Gastroesophageal sphincter (tissue), 3 donors: ENCODE measurements around the gene DIP2C.

Experiments used
- CTCF ChIP-seq, 4 experiments: fragments of 200-600 bp in 2 of 4; fragments of 450-650 bp in 2 of 4; sonication (generic) in 1 of 4; IDR thresholded peaks; one replicate each; pipeline ENCODE4 v1.5.1; 2017 to 2019; ENCODE audit warnings: antibody characterized with exemption in 4 of 4, mild to moderate bottlenecking in 2 of 4, moderate library complexity in 2 of 4
- EP300 ChIP-seq: sonication (generic); formaldehyde crosslinking; IDR thresholded peaks from one replicate; pipeline ENCODE4 v1.6.1; 2017; ENCODE audit warnings: antibody characterized with exemption, mild to moderate bottlenecking

GRCh38 chr10:408236-408635 is 281.2 kb downstream of the DIP2C start:
- TF ChIP-seq CTCF (IDR thresholded peaks at IDR 0.05) (no peak), EP300 (no peak)
